NCI-H446 (cell line): Measurements from ENCODE around the gene TPSB2.

Experiments
- DNase-seq, 2 experiments: peaks; one replicate each; lab custom pipeline; 2025; lab: John Stamatoyannopoulos, UW

Gene TPSB2

GRCh38 chr16:1181404-1182315 is 48.3 kb downstream of the TPSB2 start:
- no peak for DNase-seq

GRCh38 chr16:1180549-1181403 is 49.2 kb downstream of the TPSB2 start:
- DNase-seq = no peak
